HFF-Myc (cell line): ENCODE data around the gene UBE4B.
"Not testable (repeated sequence)": the region's sequence is repeated elsewhere in the genome, so short reads cannot be mapped to it uniquely, and the experiment has no call there.

Experiments
- DNase-seq: peaks from one replicate; pipeline ENCODE4 v3.0.0-alpha.2; 2011; ENCODE audit warnings: low read depth; ENCODE audit errors: extremely low read depth
- H3K4me3 ChIP-seq: replicated peaks from 2 replicates; pipeline ENCODE4 v1.5.1; 2011; ENCODE audit warnings: low read depth, mild to moderate bottlenecking, control low read depth, low read length
- CTCF ChIP-seq: IDR thresholded peaks from 2 replicates; pipeline ENCODE4 v1.5.1; 2012; ENCODE audit warnings: mild to moderate bottlenecking, low read depth, low read length, control low read depth; ENCODE audit errors: missing control alignments

The UBE4B gene

GRCh38 chr1:10192263-10192662, 159.5 kb downstream of the UBE4B start:
- H3K4me3 ChIP-seq = no peak overlapping the region
- DNase-seq = no peak
- TF ChIP-seq CTCF = no peak

- H3K4me3 ChIP-seq = no peak overlapping the region
- TF ChIP-seq CTCF = no peak
- no peak for DNase-seq
Observed at GRCh38 chr1:10193288-10193687, 160.5 kb downstream of the UBE4B start.

- H3K4me3 ChIP-seq = no peak overlapping the region
- DNase-seq = no peak
- TF ChIP-seq CTCF = no peak
Observed at GRCh38 chr1:10195570-10195969, 162.8 kb downstream of the UBE4B start.

- no peak for DNase-seq
- no peak overlapping the region for H3K4me3 ChIP-seq
- no peak for TF ChIP-seq CTCF
Observed at GRCh38 chr1:10196976-10197375, 164.2 kb downstream of the UBE4B start.

- H3K4me3 ChIP-seq = no peak overlapping the region
- no peak for DNase-seq
- no peak for TF ChIP-seq CTCF
Observed at GRCh38 chr1:10200620-10201019, 167.9 kb downstream of the UBE4B start.

GRCh38 chr1:10204003-10204642, 171.4 kb downstream of the UBE4B start:
- no peak for DNase-seq
- TF ChIP-seq CTCF = no peak
- no peak overlapping the region for H3K4me3 ChIP-seq

- DNase-seq = not testable (repeated sequence)
Observed at GRCh38 chr1:10205206-10205605, 172.4 kb downstream of the UBE4B start.

More at GRCh38 chr1:10205206-10205605, 172.4 kb downstream of the UBE4B start:
- H3K4me3 ChIP-seq = not testable (repeated sequence)
